A549 (cell line): ENCODE measurements around the gene TUBB2A.
"Not testable (repeated sequence)": the region's sequence is repeated elsewhere in the genome, so short reads cannot be mapped to it uniquely, and the experiment has no call there.

Experiments used
- CTCF ChIP-seq: fragments of >200 bp; sonication (Bioruptor Twin); formaldehyde crosslinking; IDR thresholded peaks from 3 replicates; pipeline ENCODE4 v1.5.1; 2016
- EP300 ChIP-seq, 2 experiments: fragments of >200 bp; sonication (Bioruptor Twin); formaldehyde crosslinking; IDR thresholded peaks; 2 replicates in 1 of 2; 3 replicates in 1 of 2; pipeline ENCODE4 v1.6.1; 2016 to 2017
- JUN ChIP-seq, 2 experiments: fragments of >200 bp; sonication (Bioruptor Twin); formaldehyde crosslinking; IDR thresholded peaks; 2 replicates in 1 of 2; 3 replicates in 1 of 2; pipeline ENCODE4 v1.6.1; 2016 to 2017
- NFE2L2 ChIP-seq: fragments of 150-350 bp; conservative IDR thresholded peaks from 2 replicates; pipeline ENCODE4 v1.6.1; 2014; ENCODE audit warnings: low read length
- PBX3 ChIP-seq: IDR thresholded peaks from 2 replicates; pipeline ENCODE4 v1.6.1; 2012
- PHF8 ChIP-seq: fragments of 200-600 bp; sonication (generic); IDR thresholded peaks from 2 replicates; pipeline ENCODE4 v1.6.1; 2016; ENCODE audit warnings: low read depth, mild to moderate bottlenecking, antibody characterized with exemption, moderate library complexity, borderline replicate concordance
- POLR2A ChIP-seq: IDR thresholded peaks from 2 replicates; pipeline ENCODE4 v1.6.1; 2012; ENCODE audit warnings: mild to moderate bottlenecking, low read length
- POLR2AphosphoS2 ChIP-seq: conservative IDR thresholded peaks from 2 replicates; pipeline ENCODE4 v1.6.1; 2012; ENCODE audit warnings: low read length, improper control_type of control experiment, inconsistent platforms
- RAD21 ChIP-seq, 2 experiments: fragments of >200 bp in 1 of 2; sonication (Bioruptor Twin) in 1 of 2; formaldehyde crosslinking in 1 of 2; IDR thresholded peaks in 1 of 2; conservative IDR thresholded peaks in 1 of 2; 2 replicates in 1 of 2; 3 replicates in 1 of 2; pipeline ENCODE4 v1.6.1; 2012 to 2018; ENCODE audit warnings: inconsistent platforms in 1 of 2
- REST ChIP-seq: fragments of 200-600 bp; sonication (generic); IDR thresholded peaks from 2 replicates; pipeline ENCODE4 v1.6.1; 2016; ENCODE audit warnings: antibody characterized with exemption, mild to moderate bottlenecking, moderate library complexity
- SMC3 ChIP-seq: fragments of >200 bp; sonication (Bioruptor Twin); formaldehyde crosslinking; IDR thresholded peaks from 3 replicates; pipeline ENCODE4 v1.6.1; 2018; ENCODE audit warnings: inconsistent platforms

- not testable (repeated sequence) for TF ChIP-seq RAD21 (conservative IDR thresholded peaks at IDR 0.05 in 1 of 2, IDR thresholded peaks at IDR 0.05 in 1 of 2); NFE2L2; POLR2AphosphoS2; CTCF; PHF8; PBX3; EP300 (IDR thresholded peaks at IDR 0.05); REST; POLR2A; JUN (IDR thresholded peaks at IDR 0.05); SMC3
These were observed 10.7 kb upstream of the TUBB2A start for GRCh38 chr6:3168046-3168445.
